GM11168 (cell line): ENCODE results near the gene ADARB2.
"Not testable (repeated sequence)": the region's sequence is repeated elsewhere in the genome, so short reads cannot be mapped to it uniquely, and the experiment has no call there.

ENCODE experiments used
- in situ Hi-C: fragments of 300-500 bp; cut with MboI; formaldehyde crosslinking; loops from one replicate; pipeline ENCODE4 v1.12.0; 2022; ENCODE audit warnings: low sequenced_read_pairs; ENCODE audit not compliant: unreplicated experiment

ADARB2 gene

GRCh38 chr10:1179346-1180070 is 557.8 kb downstream of the ADARB2 start:
- in situ Hi-C loops: no loop called here

GRCh38 chr10:1178506-1178905 is 558.8 kb downstream of the ADARB2 start:
- in situ Hi-C loops: no loop called here

DNA sequence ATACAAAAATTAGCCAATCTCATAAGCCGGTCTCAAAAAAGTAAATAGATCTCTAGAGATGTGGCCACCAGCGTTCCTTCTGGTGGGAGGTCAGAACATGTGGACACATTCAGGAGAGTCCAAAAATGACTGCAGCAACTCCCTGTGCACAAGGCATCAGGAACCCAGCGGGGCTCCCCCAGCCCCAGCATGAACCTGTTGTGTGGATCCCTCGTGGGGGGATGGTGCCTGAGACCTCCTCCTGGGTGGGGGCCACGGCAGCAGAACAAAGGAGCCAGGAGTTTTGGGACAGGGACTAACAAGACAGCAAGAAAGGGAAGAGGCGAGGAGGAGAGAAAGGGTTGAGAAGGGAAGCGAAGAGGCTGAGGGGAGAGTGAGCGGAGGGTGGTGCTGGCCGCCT is 559.4 kb downstream of the ADARB2 start:
- in situ Hi-C loops: no loop called here

GRCh38 chr10:1175956-1176565 is 561.3 kb downstream of the ADARB2 start:
- in situ Hi-C loops: no loop called here

- in situ Hi-C loops: no loop called here
Measured at GRCh38 chr10:1174022-1174421, 563.3 kb downstream of the ADARB2 start.

GRCh38 chr10:1173091-1173490 is 564.2 kb downstream of the ADARB2 start:
- in situ Hi-C loops: no loop called here

- in situ Hi-C loops: no loop called here
Measured at GRCh38 chr10:1172256-1172984, 564.9 kb downstream of the ADARB2 start.

- in situ Hi-C loops: no loop called here
Measured at GRCh38 chr10:1171586-1171985, 565.7 kb downstream of the ADARB2 start.

DNA sequence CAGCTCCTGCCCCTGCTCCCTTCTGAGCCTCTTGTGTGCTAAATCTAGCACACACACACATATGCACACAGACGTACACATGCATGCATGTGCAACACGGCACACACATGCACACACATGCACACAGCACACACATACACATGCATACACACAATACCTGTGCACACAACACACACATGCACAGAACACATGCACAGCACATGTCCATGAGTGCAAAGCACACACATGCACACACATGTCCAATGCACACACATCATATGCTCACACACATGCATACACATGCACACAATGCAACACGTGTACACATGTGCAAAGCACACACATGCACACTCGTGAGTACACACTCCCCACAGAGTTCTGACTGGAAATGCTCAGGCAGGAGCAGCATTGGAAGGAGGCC is 566.1 kb downstream of the ADARB2 start:
- in situ Hi-C loops: no loop called here

DNA sequence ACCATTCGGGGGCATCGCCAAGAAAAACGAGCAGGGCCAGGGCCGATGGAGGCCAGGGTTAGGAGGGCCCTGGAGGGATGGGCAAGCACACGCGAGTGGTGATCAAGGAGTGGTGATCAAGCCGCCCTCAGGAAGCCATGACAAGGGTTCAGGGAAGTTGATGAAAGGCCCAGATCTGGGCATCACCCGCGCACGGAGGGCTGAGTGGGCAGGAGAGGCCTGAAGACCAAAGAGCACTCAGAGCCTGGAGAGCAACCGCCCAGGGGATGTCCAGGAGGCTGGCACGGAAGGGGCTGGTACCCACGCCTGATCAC is 566.5 kb downstream of the ADARB2 start:
- in situ Hi-C loops: no loop called here

DNA sequence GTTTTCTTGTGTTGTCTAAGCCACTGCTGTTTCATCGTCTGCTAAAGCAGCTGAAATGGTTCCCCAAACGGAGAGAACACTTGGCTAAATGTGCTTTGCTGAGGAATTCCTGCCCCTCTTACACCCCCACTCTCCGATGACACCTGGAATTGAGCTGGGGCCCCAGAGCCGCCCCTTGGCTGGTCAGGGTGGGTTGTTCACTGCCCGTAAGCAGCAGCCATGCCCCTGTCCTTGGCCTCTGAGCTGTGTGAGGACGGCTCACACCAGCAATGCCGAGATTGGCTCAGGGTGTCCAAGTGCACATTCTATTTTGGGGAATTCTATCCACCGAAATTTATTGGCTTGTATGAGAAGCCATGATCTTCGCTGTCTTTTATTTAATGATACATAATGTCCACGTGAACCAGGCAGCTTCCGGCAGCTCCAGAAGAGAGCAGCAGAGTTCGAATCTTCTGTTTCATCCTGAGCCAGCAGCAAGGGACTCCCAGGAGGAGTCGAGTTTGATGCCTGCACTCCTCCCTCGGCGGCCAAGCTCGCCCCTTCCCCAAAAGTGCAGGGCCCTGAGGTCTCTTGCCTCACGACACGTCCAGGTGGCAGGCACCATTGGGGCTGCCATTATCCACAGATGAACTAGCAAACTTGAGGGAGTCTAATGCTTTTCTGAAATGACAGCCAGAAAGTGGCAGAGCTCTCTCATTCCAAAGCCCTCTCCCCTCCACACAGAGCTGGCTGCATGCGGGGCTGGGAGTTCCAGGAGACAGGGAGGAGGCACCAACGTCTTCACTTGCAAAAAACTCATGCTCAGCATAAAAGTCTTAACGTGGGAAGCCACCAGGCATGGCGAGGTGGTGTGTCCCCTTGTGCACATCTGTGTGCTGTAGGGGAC is 567.1 kb downstream of the ADARB2 start:
- in situ Hi-C loops: no loop called here

- in situ Hi-C loops: no loop called here
Measured at GRCh38 chr10:1169186-1169885, 568.0 kb downstream of the ADARB2 start.

GRCh38 chr10:1168763-1169162 is 568.6 kb downstream of the ADARB2 start:
- in situ Hi-C loops: no loop called here

- in situ Hi-C loops: no loop called here
Measured at GRCh38 chr10:1166828-1167275, 570.5 kb downstream of the ADARB2 start.

- in situ Hi-C loops: no loop called here
Measured at GRCh38 chr10:1166101-1166827, 571.1 kb downstream of the ADARB2 start.

- in situ Hi-C loops: no loop called here
Measured at GRCh38 chr10:1163831-1164230, 573.5 kb downstream of the ADARB2 start.

GRCh38 chr10:1163204-1163660 is 574.1 kb downstream of the ADARB2 start:
- in situ Hi-C loops: no loop called here

- in situ Hi-C loops: no loop called here
Measured at GRCh38 chr10:1162481-1163203, 574.7 kb downstream of the ADARB2 start.

DNA sequence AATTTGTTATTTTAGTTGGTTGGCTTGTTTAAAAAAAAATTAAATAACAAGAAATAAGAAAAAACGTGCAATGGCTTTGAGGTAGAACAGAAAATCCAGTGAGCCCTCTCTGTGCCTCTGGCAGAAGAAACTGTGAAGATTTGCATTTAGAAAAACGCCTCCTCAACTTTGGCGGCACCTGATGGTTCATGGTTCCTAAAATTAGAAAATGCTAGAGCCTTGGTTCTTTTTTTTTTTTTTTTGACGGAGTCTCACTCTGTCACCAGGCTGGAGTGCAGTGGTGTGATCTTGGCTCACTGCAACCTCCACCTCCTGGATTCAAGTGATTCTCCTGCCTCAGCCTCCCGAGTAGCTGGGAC is 576.0 kb downstream of the ADARB2 start:
- in situ Hi-C loops: not testable (repeated sequence)
